ENCODE results near the gene PACSIN2.

Gene PACSIN2

DNA sequence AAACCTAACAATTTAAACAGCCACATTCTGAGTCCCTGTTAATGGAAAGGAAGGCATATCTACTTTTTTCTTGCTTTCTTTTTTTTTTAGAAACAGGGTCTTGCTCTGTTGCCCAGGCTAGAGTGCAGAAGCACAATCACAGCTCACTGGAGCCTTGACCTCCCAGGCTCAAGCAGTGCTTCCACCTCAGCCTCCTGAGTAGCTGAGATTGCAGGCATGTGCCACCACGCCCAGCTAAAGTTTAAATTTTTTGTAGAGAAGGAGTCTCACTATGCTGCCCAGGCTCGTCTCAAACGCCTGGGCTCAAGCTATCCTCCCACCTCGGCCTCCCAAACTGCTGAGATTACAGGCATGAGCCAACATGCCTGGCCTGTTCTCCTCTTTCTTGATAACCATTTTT is 183.2 kb downstream of the PACSIN2 start:
- DNase-seq = no peak

DNA sequence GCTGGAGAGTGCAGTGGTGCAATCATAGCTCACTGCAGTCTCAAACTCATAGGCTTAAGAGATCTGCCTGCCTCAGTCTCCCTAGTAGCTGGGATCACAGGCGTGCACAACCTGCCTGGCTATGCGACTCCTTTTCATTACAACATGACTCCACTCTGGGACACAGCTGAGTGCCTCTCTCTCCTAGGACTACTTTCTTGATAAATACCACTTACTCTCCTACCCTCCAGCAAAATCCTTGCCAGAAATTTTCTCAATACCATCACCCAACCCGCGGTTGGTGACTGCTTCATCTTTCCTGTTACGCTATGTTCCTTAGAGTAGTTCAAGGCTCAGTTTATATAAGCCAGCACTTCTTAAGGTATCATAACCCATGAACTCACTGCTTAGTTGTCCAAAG is 184.8 kb downstream of the PACSIN2 start:
- no peak for DNase-seq

DNA sequence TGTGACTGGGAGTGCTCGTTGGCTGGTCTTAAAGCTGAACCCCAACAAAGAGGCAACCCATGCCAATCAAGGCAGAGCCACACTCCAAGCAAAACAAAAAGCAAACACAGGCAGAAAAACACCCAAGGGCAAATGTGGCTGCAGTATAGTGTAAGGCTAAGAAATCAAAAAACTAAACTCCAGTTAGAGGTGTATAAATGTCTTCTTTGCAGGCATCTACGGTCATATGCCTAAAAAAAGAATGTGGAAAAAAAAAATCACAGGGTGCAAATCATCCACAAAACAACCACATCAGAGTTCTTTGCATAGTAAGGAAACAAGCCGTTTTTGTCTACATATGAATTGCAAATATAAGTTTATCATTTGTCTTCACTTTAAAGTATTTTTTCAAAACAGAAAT is 185.6 kb downstream of the PACSIN2 start:
- DNase-seq = no peak

DNA sequence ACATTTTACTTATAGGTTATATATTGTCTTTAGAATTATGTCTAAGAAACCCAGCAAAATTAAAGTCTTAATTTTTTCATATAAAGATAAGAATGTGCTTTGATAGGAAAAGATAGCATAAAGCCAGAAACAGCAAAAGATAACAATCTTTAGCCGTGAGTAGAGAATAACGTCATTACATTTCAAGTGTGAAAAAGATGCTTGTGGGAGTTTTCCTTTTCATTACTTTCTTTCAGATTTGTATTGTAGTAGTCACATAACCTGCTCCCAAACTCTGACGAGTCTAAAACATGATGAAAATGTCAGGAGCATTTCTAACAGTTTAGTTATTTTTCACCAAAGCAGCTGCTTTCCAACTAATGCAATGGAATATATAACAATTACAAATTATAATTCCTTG is 189.2 kb downstream of the PACSIN2 start:
- no peak for DNase-seq

DNA sequence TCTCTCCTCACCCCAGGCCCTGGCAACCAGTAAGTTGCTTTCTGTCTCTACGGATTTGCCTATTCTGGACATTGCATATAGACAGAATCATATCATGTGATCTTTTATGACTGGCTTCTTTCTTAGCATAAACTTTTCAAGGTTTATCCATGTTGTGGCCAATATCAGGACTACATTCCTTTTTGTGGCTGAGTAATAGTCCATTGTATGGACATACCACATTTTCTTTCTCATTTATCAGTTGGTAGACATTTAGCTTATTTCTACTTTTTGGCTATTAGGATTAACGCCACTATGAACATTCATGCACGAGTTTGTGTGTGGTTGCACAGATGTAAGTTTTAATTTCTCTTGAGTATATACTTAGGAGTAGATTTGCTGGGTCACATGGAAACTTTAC is 193.6 kb downstream of the PACSIN2 start:
- DNase-seq = no peak

DNA sequence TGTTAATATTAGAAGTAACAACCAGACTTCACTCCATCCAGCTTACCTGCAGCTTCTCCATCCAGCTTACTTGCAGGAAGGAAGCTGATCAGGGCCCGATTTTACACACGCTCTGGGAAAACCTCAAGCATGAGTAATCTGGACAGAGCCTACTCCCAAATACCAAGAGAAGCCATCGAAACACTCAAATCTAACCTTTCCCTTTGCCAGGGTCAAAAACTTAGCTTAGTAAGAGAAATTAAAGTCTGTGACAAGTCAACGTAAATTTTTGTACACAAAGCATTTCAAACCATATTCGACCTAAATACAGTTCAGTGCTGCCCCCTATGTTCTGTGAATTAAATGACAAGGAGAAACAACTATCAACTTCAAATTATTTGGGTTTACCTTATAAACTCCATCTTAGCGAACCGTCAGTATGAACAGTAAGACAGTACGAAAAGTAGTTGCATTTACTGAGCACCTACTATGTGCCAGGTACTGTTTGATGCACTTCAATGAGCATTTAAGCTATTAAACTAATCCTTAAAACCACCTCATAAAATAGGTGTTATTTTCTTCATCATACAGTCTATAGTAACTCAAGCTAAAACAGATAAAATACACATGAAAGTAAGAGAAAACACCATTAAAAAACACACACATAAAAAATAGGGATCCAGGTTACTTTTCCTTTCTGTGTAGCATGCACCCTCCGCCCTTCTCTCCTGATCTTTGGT is 194.7 kb downstream of the PACSIN2 start:
- no peak for DNase-seq
